ENCODE results near the gene GSX2.

Gene GSX2

GRCh38 chr4:54090804-54091623 is 8.9 kb upstream of the GSX2 start:
- in situ Hi-C loops (cut with HindIII; ENCODE audit: low pct_unique_long_range_greater_than_20kb, low sequenced_read_pairs), result no loop called here
- TF ChIP-seq JUND (IDR thresholded peaks at IDR 0.05; ENCODE audit: low read depth), result no peak
- DNase-seq (ENCODE audit: low read depth in 1 of 2, low spot score in 1 of 2), result peak in 1 of 2 experiments; percentile 48

DNA sequence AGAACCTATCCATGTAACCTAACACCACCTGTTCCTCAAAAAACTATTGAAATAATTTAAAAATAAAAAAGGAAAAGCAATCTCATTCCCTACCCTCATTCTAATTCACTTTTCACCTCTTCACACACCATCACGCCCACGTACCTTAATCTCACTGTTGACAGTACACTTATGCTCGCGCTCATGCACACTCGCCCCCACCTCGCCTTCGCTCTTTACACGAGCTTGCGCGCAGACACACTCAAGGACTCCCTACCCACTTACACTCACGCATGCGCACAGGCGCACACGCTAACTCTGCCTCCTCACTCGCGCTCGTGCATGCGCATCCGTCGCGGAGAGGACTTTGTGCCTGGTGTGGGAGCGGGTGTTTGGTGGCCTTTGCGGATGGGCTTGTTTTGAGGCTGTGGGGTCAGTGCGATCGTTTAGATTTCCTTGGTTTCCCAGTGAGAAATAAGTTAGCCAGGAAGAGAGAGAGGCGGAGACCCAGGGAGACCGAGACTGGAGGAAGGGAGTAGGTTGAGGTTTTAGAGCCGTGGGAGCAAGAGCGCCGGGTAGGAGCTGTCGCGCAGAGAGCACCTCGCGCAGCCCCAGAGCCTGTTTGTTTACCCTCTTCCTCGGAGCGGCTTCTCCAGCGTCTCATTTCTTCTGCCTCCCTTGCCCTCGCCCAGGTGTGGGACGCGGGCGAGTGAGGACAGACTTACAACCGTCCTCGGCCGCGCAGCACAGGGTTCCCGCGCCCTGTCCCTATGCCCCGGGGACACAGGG is 8.1 kb upstream of the GSX2 start:
- in situ Hi-C loops (cut with HindIII; ENCODE audit: low pct_unique_long_range_greater_than_20kb, low sequenced_read_pairs), result no loop called here
- DNase-seq (ENCODE audit: low read depth in 1 of 2, low spot score in 1 of 2), result peak; percentile 80 to 87
- no peak for TF ChIP-seq JUND (IDR thresholded peaks at IDR 0.05; ENCODE audit: low read depth)

- in situ Hi-C loops (cut with HindIII; ENCODE audit: low pct_unique_long_range_greater_than_20kb, low sequenced_read_pairs), result no loop called here
- TF ChIP-seq JUND (IDR thresholded peaks at IDR 0.05; ENCODE audit: low read depth), result no peak
- no peak for DNase-seq (ENCODE audit: low read depth in 1 of 2, low spot score in 1 of 2)
These were observed 7.3 kb upstream of the GSX2 start for GRCh38 chr4:54092405-54093323.

- no peak for TF ChIP-seq JUND (IDR thresholded peaks at IDR 0.05; ENCODE audit: low read depth)
- DNase-seq (ENCODE audit: low read depth in 1 of 2, low spot score in 1 of 2), result no peak
- in situ Hi-C loops (cut with HindIII; ENCODE audit: low pct_unique_long_range_greater_than_20kb, low sequenced_read_pairs), result no loop called here
These were observed 6.4 kb upstream of the GSX2 start for GRCh38 chr4:54093324-54094240.

GRCh38 chr4:54094451-54094850 is 5.5 kb upstream of the GSX2 start:
- in situ Hi-C loops (cut with HindIII; ENCODE audit: low pct_unique_long_range_greater_than_20kb, low sequenced_read_pairs), result no loop called here
- no peak for DNase-seq (ENCODE audit: low read depth in 1 of 2, low spot score in 1 of 2)
- TF ChIP-seq JUND (IDR thresholded peaks at IDR 0.05; ENCODE audit: low read depth), result no peak

DNA sequence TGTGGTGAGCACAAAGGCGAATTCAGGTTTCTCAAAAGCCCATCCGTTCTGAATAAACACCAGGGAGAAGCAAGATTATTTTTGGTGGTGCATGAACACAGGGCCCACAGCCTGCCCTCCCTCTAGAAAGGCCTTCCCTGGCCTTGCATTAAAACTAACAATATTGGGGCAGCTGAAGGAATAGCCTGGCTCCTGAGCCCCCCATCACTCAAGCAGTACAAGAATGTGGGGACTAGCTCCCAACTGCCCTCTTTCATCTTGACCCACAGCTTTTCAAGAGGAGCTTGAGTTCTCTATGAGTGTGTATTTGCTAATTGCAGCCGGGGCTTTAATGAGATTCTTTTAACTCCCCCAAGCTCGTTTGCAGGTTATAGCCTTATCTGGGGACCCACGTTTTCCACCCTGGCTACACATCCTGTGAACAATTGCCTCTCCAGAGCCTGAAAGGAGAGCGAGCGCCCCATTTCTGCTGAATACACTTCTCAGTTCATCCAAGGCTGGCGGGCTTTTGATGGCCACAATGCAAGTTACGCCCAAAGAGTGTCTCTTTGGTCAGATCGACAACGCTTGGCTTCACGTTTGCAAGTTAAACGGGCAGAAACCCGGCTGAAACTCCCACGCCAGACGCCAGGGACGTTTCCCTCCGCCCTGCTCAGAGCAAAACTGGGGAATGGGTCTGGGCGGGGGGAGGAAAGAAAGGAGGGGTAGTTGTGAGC is 4.7 kb upstream of the GSX2 start:
- DNase-seq (ENCODE audit: low read depth in 1 of 2, low spot score in 1 of 2), result no peak
- in situ Hi-C loops (cut with HindIII; ENCODE audit: low pct_unique_long_range_greater_than_20kb, low sequenced_read_pairs), result no loop called here
- TF ChIP-seq JUND (IDR thresholded peaks at IDR 0.05; ENCODE audit: low read depth), result no peak

DNA sequence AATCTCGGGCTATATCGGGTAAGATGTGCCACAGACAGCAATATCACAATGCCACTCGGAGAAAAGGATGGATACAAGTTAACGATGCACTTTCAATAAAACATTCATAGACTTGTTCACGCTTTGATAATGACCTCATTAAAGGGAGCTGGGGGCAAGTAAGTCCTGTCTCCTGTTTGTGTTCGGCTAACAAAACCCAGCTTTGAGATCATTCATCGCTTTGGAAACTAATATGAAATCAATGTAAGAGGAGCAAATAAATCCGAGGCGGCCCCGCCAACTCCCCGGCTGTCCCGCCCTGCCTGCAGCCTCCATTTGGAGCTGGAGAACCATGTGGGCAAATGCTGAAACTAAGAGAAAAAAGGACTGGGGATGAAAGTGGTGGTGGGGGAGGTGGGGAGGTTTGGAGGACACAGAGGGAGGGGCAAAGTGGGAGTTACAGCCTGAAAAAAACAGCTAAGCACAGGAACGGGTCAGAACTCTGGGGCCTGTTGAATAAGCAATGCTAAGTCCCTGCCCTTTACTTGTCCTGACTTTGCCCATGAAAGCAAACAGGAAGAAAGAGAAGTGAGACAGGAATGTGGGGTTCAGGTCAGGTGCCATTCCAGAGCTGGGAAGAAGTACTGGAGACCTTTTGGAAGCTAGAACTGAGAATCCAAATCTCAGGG is 3.5 kb upstream of the GSX2 start:
- no peak for TF ChIP-seq JUND (IDR thresholded peaks at IDR 0.05; ENCODE audit: low read depth)
- peak in 1 of 2 experiments; percentile 10 for DNase-seq (ENCODE audit: low read depth in 1 of 2, low spot score in 1 of 2)
- in situ Hi-C loops (cut with HindIII; ENCODE audit: low pct_unique_long_range_greater_than_20kb, low sequenced_read_pairs), result no loop called here

GRCh38 chr4:54097152-54097551 is 2.8 kb upstream of the GSX2 start:
- DNase-seq (ENCODE audit: low read depth in 1 of 2, low spot score in 1 of 2), result no peak
- in situ Hi-C loops (cut with HindIII; ENCODE audit: low pct_unique_long_range_greater_than_20kb, low sequenced_read_pairs), result no loop called here
- TF ChIP-seq JUND (IDR thresholded peaks at IDR 0.05; ENCODE audit: low read depth), result no peak

DNA sequence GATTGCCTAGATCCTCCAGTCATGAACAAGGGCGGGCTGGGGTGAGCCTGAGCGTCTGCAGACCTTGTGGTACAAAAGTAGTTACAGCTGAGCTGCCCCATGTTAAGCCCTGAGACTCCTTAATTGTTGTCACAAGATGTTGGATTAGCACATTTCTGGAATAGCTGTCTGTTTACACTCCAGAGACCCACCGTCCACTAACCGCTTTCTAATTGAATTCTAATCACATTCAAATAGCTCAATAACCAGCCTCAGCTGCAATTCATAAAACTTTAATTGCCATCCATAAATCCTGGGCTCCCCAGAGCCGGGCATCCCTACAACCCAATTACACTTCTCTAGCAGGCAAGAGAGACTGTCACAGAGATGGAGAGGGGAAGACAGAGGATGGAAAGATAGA is 1.6 kb upstream of the GSX2 start:
- in situ Hi-C loops (cut with HindIII; ENCODE audit: low pct_unique_long_range_greater_than_20kb, low sequenced_read_pairs), result no loop called here
- no peak for DNase-seq (ENCODE audit: low read depth in 1 of 2, low spot score in 1 of 2)
- no peak for TF ChIP-seq JUND (IDR thresholded peaks at IDR 0.05; ENCODE audit: low read depth)

- no peak for TF ChIP-seq JUND (IDR thresholded peaks at IDR 0.05; ENCODE audit: low read depth)
- in situ Hi-C loops (cut with HindIII; ENCODE audit: low pct_unique_long_range_greater_than_20kb, low sequenced_read_pairs), result no loop called here
- no peak for DNase-seq (ENCODE audit: low read depth in 1 of 2, low spot score in 1 of 2)
These were observed 646 bp upstream of the GSX2 start for GRCh38 chr4:54099287-54099747.

Data from T47D (cell line).